ENCODE measurements around the gene AP4B1. TPM values are rescaled to one million over a fixed set of nuclear protein-coding genes. Genes with fewer than 3 reads are reported as not detected.
"Not testable (repeated sequence)": the region's sequence is repeated elsewhere in the genome, so short reads cannot be mapped to it uniquely, and the experiment has no call there.

The AP4B1 gene
- total and polyA plus RNA-seq, 2 donors (not counting 1 experiment from before 2014, with no cell fraction given): 52.2 to 55.2 TPM

DNA sequence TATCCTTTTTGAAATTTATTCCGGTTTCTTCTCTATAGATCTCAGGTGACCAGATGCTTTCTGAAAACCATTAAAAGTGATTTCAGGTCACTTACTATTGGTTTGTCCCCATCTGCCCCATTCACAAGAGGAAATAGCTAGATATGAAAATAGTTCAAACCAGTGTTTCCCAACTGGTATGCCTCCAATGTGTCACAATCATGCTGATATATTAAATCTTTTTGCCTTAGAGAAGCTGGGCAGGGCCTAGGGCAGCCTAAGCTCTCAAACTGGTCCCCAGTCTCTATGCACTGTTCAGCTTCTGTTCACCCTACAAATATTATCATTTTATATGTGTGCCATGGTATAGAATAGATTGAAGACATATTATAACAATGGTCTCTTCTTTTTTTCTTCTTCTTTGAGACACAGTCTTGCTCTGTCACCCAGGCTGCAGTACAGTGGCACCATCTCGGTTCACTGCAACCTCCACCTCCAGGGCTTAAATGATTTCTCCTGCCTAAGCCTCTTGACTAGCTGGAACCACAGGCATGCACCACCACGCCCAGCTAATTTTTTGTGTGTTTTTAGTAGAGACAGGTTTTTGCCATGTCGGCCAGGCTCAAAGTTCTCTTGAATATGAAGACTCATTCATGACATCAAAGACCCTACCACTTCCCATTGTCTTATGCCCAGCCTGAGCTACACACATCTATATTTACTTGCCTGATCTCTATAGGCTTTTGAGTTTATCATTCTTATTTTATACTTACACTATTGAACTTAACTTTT lies 48.8 kb downstream of the AP4B1 start:
- Histone ChIP-seq H3K36me3 (replicated peaks in 1 of 2; ENCODE audit: control extremely low read depth in 1 of 2, control insufficient read depth in 1 of 2, extremely low read depth in 1 of 2, insufficient read depth in 2 of 2, low read length in 1 of 2) (peaks cover 10 to 33% of the 10 kb centered on the region in 2 experiments), H3K4me1 (ENCODE audit: control insufficient read depth in 2 of 2, insufficient read depth in 2 of 2, low read length in 2 of 2) (peaks cover 35 to 38% of the 10 kb centered on the region in 2 donors), H3K9me3 (ENCODE audit: control extremely low read depth in 1 of 3, control insufficient read depth in 2 of 3, insufficient read depth in 1 of 3, low read length in 2 of 3) (no peaks in the 10 kb centered on the region), H3K27ac (ENCODE audit: low read length in 2 of 2) (peak overlapping the region in 1 of 2 donors; percentile 74), H2AFZ (ENCODE audit: insufficient read depth, low read depth, low read length, poor library complexity, severe bottlenecking) (no peak overlapping the region), H3K27me3 (replicated peaks in 1 of 4; ENCODE audit: control extremely low read depth in 1 of 4, control insufficient read depth in 3 of 4, insufficient read depth in 4 of 4, low read length in 3 of 4) (no peaks in the 10 kb centered on the region), H3K4me3 (ENCODE audit: control extremely low read depth in 1 of 5, extremely low read depth in 1 of 5, insufficient read depth in 1 of 5, low read depth in 2 of 5, low read length in 4 of 5) (no peak overlapping the region), H3K9ac (ENCODE audit: low read length) (no peak overlapping the region), H3K4me2 (replicated peaks; ENCODE audit: low read depth, low read length, poor library complexity, severe bottlenecking) (no peak overlapping the region), H3K79me2 (ENCODE audit: control insufficient read depth, insufficient read depth, low read length) (peaks cover 8% of the 10 kb centered on the region), H4K20me1 (ENCODE audit: control insufficient read depth, insufficient read depth, low read length, poor library complexity, severe bottlenecking) (no peaks in the 10 kb centered on the region)
- Mint-ChIP-seq H3K4me3 (no peak overlapping the region), H3K27ac (no peak overlapping the region), H3K4me1 (peaks cover 38% of the 10 kb centered on the region), H3K27me3 (no peaks in the 10 kb centered on the region), H3K9me3 (ENCODE audit: insufficient read depth) (no peaks in the 10 kb centered on the region)
- TF ChIP-seq, protein P1, sequence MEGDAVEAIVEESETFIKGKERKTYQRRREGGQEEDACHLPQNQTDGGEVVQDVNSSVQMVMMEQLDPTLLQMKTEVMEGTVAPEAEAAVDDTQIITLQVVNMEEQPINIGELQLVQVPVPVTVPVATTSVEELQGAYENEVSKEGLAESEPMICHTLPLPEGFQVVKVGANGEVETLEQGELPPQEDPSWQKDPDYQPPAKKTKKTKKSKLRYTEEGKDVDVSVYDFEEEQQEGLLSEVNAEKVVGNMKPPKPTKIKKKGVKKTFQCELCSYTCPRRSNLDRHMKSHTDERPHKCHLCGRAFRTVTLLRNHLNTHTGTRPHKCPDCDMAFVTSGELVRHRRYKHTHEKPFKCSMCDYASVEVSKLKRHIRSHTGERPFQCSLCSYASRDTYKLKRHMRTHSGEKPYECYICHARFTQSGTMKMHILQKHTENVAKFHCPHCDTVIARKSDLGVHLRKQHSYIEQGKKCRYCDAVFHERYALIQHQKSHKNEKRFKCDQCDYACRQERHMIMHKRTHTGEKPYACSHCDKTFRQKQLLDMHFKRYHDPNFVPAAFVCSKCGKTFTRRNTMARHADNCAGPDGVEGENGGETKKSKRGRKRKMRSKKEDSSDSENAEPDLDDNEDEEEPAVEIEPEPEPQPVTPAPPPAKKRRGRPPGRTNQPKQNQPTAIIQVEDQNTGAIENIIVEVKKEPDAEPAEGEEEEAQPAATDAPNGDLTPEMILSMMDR (IDR thresholded peaks at IDR 0.05): no peak
- TF ChIP-seq EZH2 (IDR thresholded peaks at IDR 0.05; ENCODE audit: borderline replicate concordance, insufficient read depth, low read depth, low read length, poor library complexity, severe bottlenecking): no peak
- DNase-seq (no peak), ATAC-seq (ENCODE audit: low read depth) (no peak)
- CTCF ChIA-PET: interaction anchor here (0.5 to 4.2 kb wide), 6 partner anchors 11 to 48 kb away, joined by 3 to 36 read pairs (median 4); partner anchors contain the start of genes AP4B1 and DCLRE1B
- no CpG with 5 or more reads among the region's 4 CpGs for WGBS (ENCODE audit: insufficient coverage)
- intact Hi-C loops (cut with micrococcal nuclease): no loop called here
- POLR2A ChIA-PET: interaction anchor here (0.7 kb wide), 1 partner anchor 34 kb away, joined by 6 read pairs; no protein-coding TSS in a partner anchor

DNA sequence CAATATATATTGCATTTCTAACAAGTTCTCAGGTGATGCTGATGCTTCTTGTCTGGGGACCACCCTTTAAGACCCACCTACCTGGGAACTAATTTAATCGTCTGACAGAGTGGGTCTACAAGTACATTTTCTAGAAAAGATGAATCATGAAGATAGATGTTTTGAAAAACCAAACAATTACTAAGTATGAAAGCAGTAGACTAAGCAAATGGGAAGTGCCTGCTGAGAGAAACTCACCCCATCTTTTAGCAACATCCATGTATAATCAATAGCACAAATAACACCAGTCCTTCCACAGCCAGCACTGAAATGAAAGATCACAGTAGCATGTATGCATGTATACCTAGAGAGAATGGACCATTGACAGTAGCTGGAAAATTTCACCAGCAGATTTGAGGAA lies 50.4 kb downstream of the AP4B1 start:
- ATAC-seq (ENCODE audit: low read depth) (no peak), DNase-seq (no peak)
- Histone ChIP-seq H2AFZ (ENCODE audit: insufficient read depth, low read depth, low read length, poor library complexity, severe bottlenecking) (no peak overlapping the region), H3K9me3 (ENCODE audit: control extremely low read depth in 1 of 3, control insufficient read depth in 2 of 3, insufficient read depth in 1 of 3, low read length in 2 of 3) (peaks cover 0 to 4% (median 0%) of the 10 kb centered on the region in 3 donors), H3K27ac (ENCODE audit: low read length in 2 of 2) (no peak overlapping the region), H3K27me3 (replicated peaks in 1 of 4; ENCODE audit: control extremely low read depth in 1 of 4, control insufficient read depth in 3 of 4, insufficient read depth in 4 of 4, low read length in 3 of 4) (no peaks in the 10 kb centered on the region), H3K79me2 (ENCODE audit: control insufficient read depth, insufficient read depth, low read length) (peaks cover 8% of the 10 kb centered on the region), H3K4me1 (ENCODE audit: control insufficient read depth in 2 of 2, insufficient read depth in 2 of 2, low read length in 2 of 2) (peaks cover 21 to 25% of the 10 kb centered on the region in 2 donors), H3K9ac (ENCODE audit: low read length) (no peak overlapping the region), H3K4me3 (ENCODE audit: control extremely low read depth in 1 of 5, extremely low read depth in 1 of 5, insufficient read depth in 1 of 5, low read depth in 2 of 5, low read length in 4 of 5) (no peak overlapping the region), H4K20me1 (ENCODE audit: control insufficient read depth, insufficient read depth, low read length, poor library complexity, severe bottlenecking) (no peaks in the 10 kb centered on the region), H3K4me2 (replicated peaks; ENCODE audit: low read depth, low read length, poor library complexity, severe bottlenecking) (no peak overlapping the region), H3K36me3 (replicated peaks in 1 of 2; ENCODE audit: control extremely low read depth in 1 of 2, control insufficient read depth in 1 of 2, extremely low read depth in 1 of 2, insufficient read depth in 2 of 2, low read length in 1 of 2) (peaks cover 10 to 36% of the 10 kb centered on the region in 2 experiments)
- no CpG with 5 or more reads among the region's 1 CpG for WGBS (ENCODE audit: insufficient coverage)
- TF ChIP-seq, protein P1 (IDR thresholded peaks at IDR 0.05): no peak
- TF ChIP-seq EZH2 (IDR thresholded peaks at IDR 0.05; ENCODE audit: borderline replicate concordance, insufficient read depth, low read depth, low read length, poor library complexity, severe bottlenecking): no peak
- intact Hi-C loops (cut with micrococcal nuclease): no loop called here
- Mint-ChIP-seq H3K9me3 (ENCODE audit: insufficient read depth) (no peaks in the 10 kb centered on the region), H3K4me3 (no peak overlapping the region), H3K27me3 (no peaks in the 10 kb centered on the region), H3K27ac (no peak overlapping the region), H3K4me1 (peaks cover 29% of the 10 kb centered on the region)
- POLR2A ChIA-PET: no interaction called here
- CTCF ChIA-PET: interaction anchor here (0.9 to 1.5 kb wide), 2 partner anchors 17 to 19 kb away, joined by 3 to 4 read pairs; no protein-coding TSS in a partner anchor

DNA sequence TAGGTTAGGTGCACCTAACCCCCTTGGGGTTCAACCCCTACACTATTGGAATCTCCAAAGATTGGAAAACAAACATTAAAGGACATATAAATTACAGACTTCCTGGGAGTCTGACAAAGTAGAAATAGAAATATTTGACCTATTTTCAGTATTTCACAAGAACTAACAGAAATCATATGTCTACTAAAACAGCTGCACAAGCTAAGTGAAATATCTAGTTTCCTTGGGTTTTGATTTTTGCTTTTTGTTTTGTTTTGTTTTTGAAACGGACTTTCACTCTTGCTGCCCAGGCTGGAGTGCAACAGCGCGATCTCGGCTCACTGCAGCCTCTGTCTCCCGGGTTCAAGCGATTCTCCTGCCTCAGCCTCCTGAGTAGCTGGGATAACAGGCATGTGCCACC lies 51.9 kb downstream of the AP4B1 start:
- DNase-seq; H3K27ac ChIP-seq (ENCODE audit: low read length in 2 of 2); POLR2A ChIA-PET; H3K9me3 Mint-ChIP-seq (ENCODE audit: insufficient read depth); H3K4me3 Mint-ChIP-seq; H3K27me3 Mint-ChIP-seq; ATAC-seq (ENCODE audit: low read depth); H3K79me2 ChIP-seq (ENCODE audit: control insufficient read depth, insufficient read depth, low read length); H4K20me1 ChIP-seq (ENCODE audit: control insufficient read depth, insufficient read depth, low read length, poor library complexity, severe bottlenecking); H3K27me3 ChIP-seq (replicated peaks in 1 of 4; ENCODE audit: control extremely low read depth in 1 of 4, control insufficient read depth in 3 of 4, insufficient read depth in 4 of 4, low read length in 3 of 4); H3K27ac Mint-ChIP-seq; H3K4me2 ChIP-seq (replicated peaks; ENCODE audit: low read depth, low read length, poor library complexity, severe bottlenecking); H3K9ac ChIP-seq (ENCODE audit: low read length); intact Hi-C loops (cut with micrococcal nuclease); H3K4me3 ChIP-seq (ENCODE audit: control extremely low read depth in 1 of 5, extremely low read depth in 1 of 5, insufficient read depth in 1 of 5, low read depth in 2 of 5, low read length in 4 of 5); H3K9me3 ChIP-seq (ENCODE audit: control extremely low read depth in 1 of 3, control insufficient read depth in 2 of 3, insufficient read depth in 1 of 3, low read length in 2 of 3); H2AFZ ChIP-seq (ENCODE audit: insufficient read depth, low read depth, low read length, poor library complexity, severe bottlenecking): not testable (repeated sequence)
- H3K4me1 ChIP-seq (ENCODE audit: control insufficient read depth in 2 of 2, insufficient read depth in 2 of 2, low read length in 2 of 2): peaks cover 6 to 11% of the 10 kb centered on the region in 2 donors
- WGBS (ENCODE audit: insufficient coverage): 84% methylated on average over 4 of the region's 6 CpGs
- CTCF ChIA-PET: interaction anchor here (1.9 kb wide), 1 partner anchor 51 kb away, joined by 5 read pairs; no protein-coding TSS in a partner anchor
- peaks cover 15% of the 10 kb centered on the region for H3K4me1 Mint-ChIP-seq
- peaks cover 11 to 36% of the 10 kb centered on the region in 2 experiments for H3K36me3 ChIP-seq (replicated peaks in 1 of 2; ENCODE audit: control extremely low read depth in 1 of 2, control insufficient read depth in 1 of 2, extremely low read depth in 1 of 2, insufficient read depth in 2 of 2, low read length in 1 of 2)
